ENCODE results near the gene AP1G1. TPM values are rescaled to one million over a fixed set of nuclear protein-coding genes. Genes with fewer than 3 reads are reported as not detected.

Gene AP1G1
- total RNA-seq, 1 donor from 2014 or later, result 104 TPM

GRCh38 chr16:71754108-71754507 lies 54.5 kb downstream of the AP1G1 start:
- H3K4me3 Mint-ChIP-seq (ENCODE audit: unreplicated experiment), result no peak overlapping the region
- H3K36me3 Mint-ChIP-seq (ENCODE audit: low read depth, unreplicated experiment), result peaks cover 37% of the 10 kb centered on the region
- TF ChIP-seq CTCF (IDR thresholded peaks at IDR 0.05; ENCODE audit: unreplicated experiment), result no peak
- peak overlapping the region; percentile 14 for H3K27ac Mint-ChIP-seq (ENCODE audit: unreplicated experiment)
- H3K27me3 Mint-ChIP-seq (ENCODE audit: unreplicated experiment), result no peaks in the 10 kb centered on the region
- no peak for DNase-seq (ENCODE audit: low spot score)
- H3K9me3 Mint-ChIP-seq (ENCODE audit: unreplicated experiment), result no peaks in the 10 kb centered on the region
- H3K4me1 Mint-ChIP-seq (ENCODE audit: unreplicated experiment), result no peaks in the 10 kb centered on the region

GRCh38 chr16:71748226-71748625 lies 60.4 kb downstream of the AP1G1 start:
- DNase-seq (ENCODE audit: low spot score), result no peak
- H3K27me3 Mint-ChIP-seq (ENCODE audit: unreplicated experiment), result no peaks in the 10 kb centered on the region
- peaks cover 13% of the 10 kb centered on the region for H3K36me3 Mint-ChIP-seq (ENCODE audit: low read depth, unreplicated experiment)
- H3K27ac Mint-ChIP-seq (ENCODE audit: unreplicated experiment), result no peak overlapping the region
- no peaks in the 10 kb centered on the region for H3K4me1 Mint-ChIP-seq (ENCODE audit: unreplicated experiment)
- no peaks in the 10 kb centered on the region for H3K9me3 Mint-ChIP-seq (ENCODE audit: unreplicated experiment)
- TF ChIP-seq CTCF (IDR thresholded peaks at IDR 0.05; ENCODE audit: unreplicated experiment), result no peak
- no peak overlapping the region for H3K4me3 Mint-ChIP-seq (ENCODE audit: unreplicated experiment)

GRCh38 chr16:71746442-71747046 lies 62.1 kb downstream of the AP1G1 start:
- Mint-ChIP-seq H3K9me3 (ENCODE audit: unreplicated experiment) (no peaks in the 10 kb centered on the region), H3K27ac (ENCODE audit: unreplicated experiment) (no peak overlapping the region), H3K27me3 (ENCODE audit: unreplicated experiment) (no peaks in the 10 kb centered on the region), H3K36me3 (ENCODE audit: low read depth, unreplicated experiment) (peaks cover 13% of the 10 kb centered on the region), H3K4me3 (ENCODE audit: unreplicated experiment) (no peak overlapping the region), H3K4me1 (ENCODE audit: unreplicated experiment) (no peaks in the 10 kb centered on the region)
- TF ChIP-seq CTCF (IDR thresholded peaks at IDR 0.05; ENCODE audit: unreplicated experiment), result peak; percentile 62
- no peak for DNase-seq (ENCODE audit: low spot score)

- Mint-ChIP-seq H3K27ac (ENCODE audit: unreplicated experiment) (no peak overlapping the region), H3K27me3 (ENCODE audit: unreplicated experiment) (peaks cover 2% of the 10 kb centered on the region), H3K9me3 (ENCODE audit: unreplicated experiment) (no peaks in the 10 kb centered on the region), H3K36me3 (ENCODE audit: low read depth, unreplicated experiment) (peaks cover 22% of the 10 kb centered on the region), H3K4me3 (ENCODE audit: unreplicated experiment) (no peak overlapping the region), H3K4me1 (ENCODE audit: unreplicated experiment) (no peaks in the 10 kb centered on the region)
- DNase-seq (ENCODE audit: low spot score), result no peak
- no peak for TF ChIP-seq CTCF (IDR thresholded peaks at IDR 0.05; ENCODE audit: unreplicated experiment)
Measured at GRCh38 chr16:71738855-71739254, 69.8 kb downstream of the AP1G1 start.

GRCh38 chr16:71737501-71737900 lies 71.1 kb downstream of the AP1G1 start:
- peaks cover 2% of the 10 kb centered on the region for H3K27me3 Mint-ChIP-seq (ENCODE audit: unreplicated experiment)
- H3K4me1 Mint-ChIP-seq (ENCODE audit: unreplicated experiment), result no peaks in the 10 kb centered on the region
- no peak for DNase-seq (ENCODE audit: low spot score)
- H3K9me3 Mint-ChIP-seq (ENCODE audit: unreplicated experiment), result no peaks in the 10 kb centered on the region
- TF ChIP-seq CTCF (IDR thresholded peaks at IDR 0.05; ENCODE audit: unreplicated experiment), result no peak
- H3K36me3 Mint-ChIP-seq (ENCODE audit: low read depth, unreplicated experiment), result peaks cover 32% of the 10 kb centered on the region
- peak overlapping the region; percentile 62 for H3K4me3 Mint-ChIP-seq (ENCODE audit: unreplicated experiment)
- H3K27ac Mint-ChIP-seq (ENCODE audit: unreplicated experiment), result no peak overlapping the region
